ENCODE measurements around the gene WNT6.

DNA sequence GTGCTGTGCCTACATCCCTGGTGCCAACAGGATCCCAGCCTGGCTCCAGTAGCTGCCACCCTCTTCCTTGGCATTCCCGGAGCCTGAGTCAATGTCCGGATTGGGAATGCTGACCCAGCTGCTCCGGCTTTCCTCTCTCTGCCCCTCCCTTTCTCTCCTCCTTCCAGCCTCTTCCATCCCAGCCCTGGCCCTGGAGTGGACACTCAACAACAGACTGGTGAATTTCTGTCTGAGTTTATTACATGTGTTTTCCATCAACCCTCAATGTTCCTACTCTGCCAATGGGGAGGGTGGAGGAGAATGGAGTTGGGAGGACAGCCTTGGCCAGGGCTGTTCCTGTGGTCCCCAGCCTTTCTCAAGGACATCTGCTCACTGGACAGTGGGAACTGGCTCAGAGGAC is 27.1 kb upstream of the WNT6 start:
- TF ChIP-seq, protein P1, sequence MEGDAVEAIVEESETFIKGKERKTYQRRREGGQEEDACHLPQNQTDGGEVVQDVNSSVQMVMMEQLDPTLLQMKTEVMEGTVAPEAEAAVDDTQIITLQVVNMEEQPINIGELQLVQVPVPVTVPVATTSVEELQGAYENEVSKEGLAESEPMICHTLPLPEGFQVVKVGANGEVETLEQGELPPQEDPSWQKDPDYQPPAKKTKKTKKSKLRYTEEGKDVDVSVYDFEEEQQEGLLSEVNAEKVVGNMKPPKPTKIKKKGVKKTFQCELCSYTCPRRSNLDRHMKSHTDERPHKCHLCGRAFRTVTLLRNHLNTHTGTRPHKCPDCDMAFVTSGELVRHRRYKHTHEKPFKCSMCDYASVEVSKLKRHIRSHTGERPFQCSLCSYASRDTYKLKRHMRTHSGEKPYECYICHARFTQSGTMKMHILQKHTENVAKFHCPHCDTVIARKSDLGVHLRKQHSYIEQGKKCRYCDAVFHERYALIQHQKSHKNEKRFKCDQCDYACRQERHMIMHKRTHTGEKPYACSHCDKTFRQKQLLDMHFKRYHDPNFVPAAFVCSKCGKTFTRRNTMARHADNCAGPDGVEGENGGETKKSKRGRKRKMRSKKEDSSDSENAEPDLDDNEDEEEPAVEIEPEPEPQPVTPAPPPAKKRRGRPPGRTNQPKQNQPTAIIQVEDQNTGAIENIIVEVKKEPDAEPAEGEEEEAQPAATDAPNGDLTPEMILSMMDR (IDR thresholded peaks at IDR 0.05), result no peak
- TF ChIP-seq POLR2A (IDR thresholded peaks at IDR 0.05), result no peak
